Breast epithelium (tissue), 4 donors: ENCODE results near the gene FKRP. TPM values are rescaled to one million over a fixed set of nuclear protein-coding genes. Genes with fewer than 3 reads are reported as not detected.

Experiments used
- DNase-seq, 2 donors: peaks; one replicate each; pipeline ENCODE4 v3.0.0-alpha.2; 2019; ENCODE audit warnings: low spot score in 2 of 2
- H3K27ac ChIP-seq, 2 donors: fragments of 200-600 bp; sonication (generic) in 1 of 2; one replicate each; pipeline ENCODE4 v1.5.1; 2016 to 2019; ENCODE audit warnings: mild to moderate bottlenecking in 1 of 2
- H3K27me3 ChIP-seq, 2 donors: fragments of 200-600 bp; sonication (generic) in 1 of 2; one replicate each; pipeline versions ENCODE4 v1.5.1 to v1.6.0; 2017 to 2019; ENCODE audit warnings: control low read depth in 1 of 2, mild to moderate bottlenecking in 1 of 2
- H3K36me3 ChIP-seq: fragments of 200-600 bp; one replicate; pipeline ENCODE4 v1.5.1; 2019
- H3K4me1 ChIP-seq, 2 donors: fragments of 200-600 bp; sonication (generic); one replicate each; pipeline ENCODE4 v1.5.1; 2016 to 2019; ENCODE audit warnings: control low read depth in 1 of 2
- H3K4me3 ChIP-seq, 3 donors: fragments of 200-600 bp; sonication (generic); 1 replicate in 2 of 3; 2 replicates in 1 of 3; pipeline ENCODE4 v1.5.1; 2016 to 2019; ENCODE audit warnings: mild to moderate bottlenecking in 3 of 3, moderate library complexity in 2 of 3
- H3K9me3 ChIP-seq, 2 donors: fragments of 200-600 bp; sonication (generic) in 1 of 2; one replicate each; pipeline ENCODE4 v1.5.1; 2016 to 2019; ENCODE audit warnings: control low read depth in 1 of 2
- CTCF ChIP-seq, 3 donors: fragments of 450-650 bp; IDR thresholded peaks; one replicate each; pipeline ENCODE4 v1.5.1; 2016 to 2017; ENCODE audit warnings: antibody characterized with exemption in 3 of 3, mild to moderate bottlenecking in 3 of 3, moderate library complexity in 3 of 3
- POLR2A ChIP-seq: fragments of 450-650 bp; IDR thresholded peaks from one replicate; pipeline ENCODE4 v1.6.1; 2016; ENCODE audit warnings: antibody characterized with exemption, mild to moderate bottlenecking, moderate library complexity
- POLR2AphosphoS5 ChIP-seq, 3 donors: sonication (generic); formaldehyde crosslinking; IDR thresholded peaks; one replicate each; pipeline ENCODE4 v1.6.1; 2017; ENCODE audit warnings: antibody characterized with exemption in 3 of 3
- intact Hi-C: fragments of 100-400 bp; cut with DNase I; formaldehyde crosslinking; loops from one replicate; pipeline ENCODE4 v1.15.1; 2023; ENCODE audit warnings: low total_unique reads
- total RNA-seq, 3 donors: library from RNA; depleted of rRNA; stranded (reverse); fragments of >200 nt; gene quantifications; one replicate each; pipeline ENCODE4 v1.1.0, GENCODE V29; 2016

Gene FKRP
- total RNA-seq, 3 donors from 2014 or later, result 11.4 to 23.1 (median 12.1) TPM

- no peak for TF ChIP-seq CTCF (IDR thresholded peaks at IDR 0.05)
- no peak for TF ChIP-seq POLR2A
- no peak for TF ChIP-seq POLR2AphosphoS5 (IDR thresholded peaks at IDR 0.05)
- Histone ChIP-seq H3K4me3 (no peak overlapping the region), H3K9me3 (no peaks in the 10 kb centered on the region), H3K36me3 (no peaks in the 10 kb centered on the region), H3K27me3 (no peaks in the 10 kb centered on the region), H3K27ac (no peak overlapping the region), H3K4me1 (no peaks in the 10 kb centered on the region)
- intact Hi-C loops, result no loop called here
- DNase-seq, result no peak
Observed at GRCh38 chr19:46724468-46724867, 21.4 kb upstream of the FKRP start.

DNA sequence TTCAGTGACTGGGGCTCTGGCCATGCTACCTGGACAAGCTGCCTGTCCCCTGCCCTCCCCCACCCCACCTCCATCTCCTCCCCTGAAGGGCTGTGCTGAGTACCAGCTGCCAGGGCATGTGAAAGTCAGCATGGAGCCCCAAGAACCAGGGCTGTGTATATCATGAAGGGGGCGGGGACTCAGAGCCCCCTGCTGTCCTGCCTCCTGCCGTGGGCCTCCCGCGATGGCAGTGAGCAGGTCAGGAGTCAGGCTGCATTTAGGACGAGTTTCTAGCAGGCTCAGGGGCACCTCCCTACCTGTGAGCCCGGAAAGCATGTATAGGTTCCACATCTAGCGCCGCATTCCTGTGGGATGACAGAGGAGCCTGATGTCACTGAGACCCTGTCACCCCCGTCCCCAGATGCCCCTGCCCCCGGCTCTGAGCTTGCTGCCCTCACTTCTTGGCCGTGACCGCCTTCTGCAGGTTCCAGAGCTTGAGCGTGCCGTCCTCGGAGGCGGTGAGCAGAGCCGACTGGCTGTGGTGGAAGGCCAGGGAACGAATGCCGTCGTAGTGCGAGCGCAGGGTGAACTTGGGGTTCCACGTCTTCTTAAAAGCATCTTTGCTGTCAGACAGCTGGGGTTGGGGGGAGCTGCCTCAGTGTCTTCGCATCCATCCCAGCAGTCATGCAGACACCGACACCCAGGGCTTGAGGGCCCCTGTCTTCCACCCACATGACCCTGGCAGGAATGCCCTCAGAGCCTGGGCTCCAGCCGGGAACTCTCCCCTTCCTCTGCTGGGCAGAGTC lies 20.6 kb upstream of the FKRP start:
- no peak for TF ChIP-seq CTCF (IDR thresholded peaks at IDR 0.05)
- TF ChIP-seq POLR2AphosphoS5 (IDR thresholded peaks at IDR 0.05), result no peak
- no peak for TF ChIP-seq POLR2A
- Histone ChIP-seq H3K36me3 (no peaks in the 10 kb centered on the region), H3K27me3 (no peaks in the 10 kb centered on the region), H3K4me1 (no peaks in the 10 kb centered on the region), H3K4me3 (no peak overlapping the region), H3K9me3 (no peaks in the 10 kb centered on the region), H3K27ac (no peak overlapping the region)
- DNase-seq, result no peak
- intact Hi-C loops, result no loop called here

- intact Hi-C loops, result no loop called here
- Histone ChIP-seq H3K36me3 (peaks cover 4% of the 10 kb centered on the region), H3K27me3 (no peaks in the 10 kb centered on the region), H3K4me1 (no peaks in the 10 kb centered on the region), H3K4me3 (no peak overlapping the region), H3K27ac (no peak overlapping the region), H3K9me3 (no peaks in the 10 kb centered on the region)
- no peak for TF ChIP-seq POLR2A
- no peak for TF ChIP-seq CTCF (IDR thresholded peaks at IDR 0.05)
- TF ChIP-seq POLR2AphosphoS5 (IDR thresholded peaks at IDR 0.05), result no peak
- DNase-seq, result no peak
Observed at GRCh38 chr19:46725859-46726393, 19.9 kb upstream of the FKRP start.

- intact Hi-C loops, result no loop called here
- TF ChIP-seq POLR2A (no peak), CTCF (IDR thresholded peaks at IDR 0.05) (no peak), POLR2AphosphoS5 (IDR thresholded peaks at IDR 0.05) (no peak)
- peak overlapping the region in 1 of 2 donors; percentile 38 for H3K27ac ChIP-seq
- no peak overlapping the region for H3K4me3 ChIP-seq
- H3K9me3 ChIP-seq, result no peaks in the 10 kb centered on the region
- no peaks in the 10 kb centered on the region for H3K27me3 ChIP-seq
- no peaks in the 10 kb centered on the region for H3K4me1 ChIP-seq
- DNase-seq, result no peak
- H3K36me3 ChIP-seq, result peaks cover 4% of the 10 kb centered on the region
Observed at GRCh38 chr19:46726551-46726950, 19.3 kb upstream of the FKRP start.

DNA sequence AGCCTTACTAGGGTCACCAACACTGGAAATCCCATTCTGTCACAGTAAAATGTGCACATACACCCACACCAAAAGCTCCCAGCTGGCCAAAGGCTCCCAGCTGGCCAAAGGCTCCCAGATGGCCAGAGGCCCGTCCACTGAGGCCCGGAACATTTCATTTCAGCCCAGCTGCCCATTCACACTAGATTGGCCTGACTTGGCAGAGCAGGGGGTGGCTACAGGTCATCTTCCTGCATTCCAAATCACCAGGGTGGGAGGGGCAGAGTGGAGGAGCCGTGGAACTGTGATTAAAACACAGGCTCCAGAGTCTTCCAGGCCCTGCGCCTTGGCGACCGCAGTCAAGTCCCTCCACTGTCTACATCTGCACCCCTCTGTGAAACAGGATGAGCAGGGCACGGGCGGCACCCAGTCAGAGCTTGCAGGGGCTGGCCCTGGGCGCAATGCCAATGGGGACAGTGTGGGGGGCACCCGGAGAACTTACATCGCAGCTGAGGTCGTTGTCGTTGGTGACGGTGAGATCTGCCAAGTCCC lies 18.8 kb upstream of the FKRP start:
- intact Hi-C loops, result no loop called here
- no peaks in the 10 kb centered on the region for H3K9me3 ChIP-seq
- H3K27ac ChIP-seq, result peak overlapping the region in 1 of 2 donors; percentile 38
- TF ChIP-seq POLR2AphosphoS5 (IDR thresholded peaks at IDR 0.05) (no peak), POLR2A (no peak), CTCF (IDR thresholded peaks at IDR 0.05) (no peak)
- H3K4me3 ChIP-seq, result no peak overlapping the region
- peaks cover 4% of the 10 kb centered on the region for H3K36me3 ChIP-seq
- H3K27me3 ChIP-seq, result no peaks in the 10 kb centered on the region
- no peaks in the 10 kb centered on the region for H3K4me1 ChIP-seq
- DNase-seq, result no peak
